ENCODE data around the gene ASAP3.

Gene ASAP3

GRCh38 chr1:23460519-23460918, 23.5 kb downstream of the ASAP3 start:
- no peak for TF ChIP-seq CTCF (IDR thresholded peaks at IDR 0.05; ENCODE audit: low read depth, low read length, missing control alignments)
- no peak overlapping the region for H3K4me3 ChIP-seq (ENCODE audit: low read depth, low read length)
- DNase-seq (ENCODE audit: low read depth): no peak

- no peak overlapping the region for H3K4me3 ChIP-seq (ENCODE audit: low read depth, low read length)
- no peak for TF ChIP-seq CTCF (IDR thresholded peaks at IDR 0.05; ENCODE audit: low read depth, low read length, missing control alignments)
- no peak for DNase-seq (ENCODE audit: low read depth)
Measured at GRCh38 chr1:23459338-23459757, 24.6 kb downstream of the ASAP3 start.

- H3K4me3 ChIP-seq (ENCODE audit: low read depth, low read length): no peak overlapping the region
- DNase-seq (ENCODE audit: low read depth): no peak
- TF ChIP-seq CTCF (IDR thresholded peaks at IDR 0.05; ENCODE audit: low read depth, low read length, missing control alignments): no peak
Measured at GRCh38 chr1:23456226-23456625, 27.8 kb downstream of the ASAP3 start.

GRCh38 chr1:23453455-23454000, 30.5 kb downstream of the ASAP3 start:
- TF ChIP-seq CTCF (IDR thresholded peaks at IDR 0.05; ENCODE audit: low read depth, low read length, missing control alignments): no peak
- H3K4me3 ChIP-seq (ENCODE audit: low read depth, low read length): no peak overlapping the region
- no peak for DNase-seq (ENCODE audit: low read depth)

- H3K4me3 ChIP-seq (ENCODE audit: low read depth, low read length): no peak overlapping the region
- no peak for DNase-seq (ENCODE audit: low read depth)
- TF ChIP-seq CTCF (IDR thresholded peaks at IDR 0.05; ENCODE audit: low read depth, low read length, missing control alignments): no peak
Measured at GRCh38 chr1:23452011-23452411, 32.0 kb downstream of the ASAP3 start.

- no peak overlapping the region for H3K4me3 ChIP-seq (ENCODE audit: low read depth, low read length)
- no peak for TF ChIP-seq CTCF (IDR thresholded peaks at IDR 0.05; ENCODE audit: low read depth, low read length, missing control alignments)
- no peak for DNase-seq (ENCODE audit: low read depth)
Measured at GRCh38 chr1:23451441-23451840, 32.5 kb downstream of the ASAP3 start.

GRCh38 chr1:23450894-23451293, 33.1 kb downstream of the ASAP3 start:
- DNase-seq (ENCODE audit: low read depth): no peak
- TF ChIP-seq CTCF (IDR thresholded peaks at IDR 0.05; ENCODE audit: low read depth, low read length, missing control alignments): no peak
- no peak overlapping the region for H3K4me3 ChIP-seq (ENCODE audit: low read depth, low read length)

Measured in GM12864 (cell line).